Measurements from ENCODE around the gene KHDC1.
"Not testable (repeated sequence)": the region's sequence is repeated elsewhere in the genome, so short reads cannot be mapped to it uniquely, and the experiment has no call there.

Gene KHDC1

GRCh38 chr6:73282871-73283270 is 19.9 kb upstream of the KHDC1 start:
- Histone ChIP-seq H3K4me3 (ENCODE audit: low read depth, low read length) (no peak overlapping the region), H3K4me1 (ENCODE audit: control insufficient read depth, insufficient read depth, low read length) (no peaks in the 10 kb centered on the region), H3K36me3 (ENCODE audit: control insufficient read depth in 2 of 2, insufficient read depth in 1 of 2, low read length in 2 of 2) (peaks cover 7 to 12% of the 10 kb centered on the region in 2 experiments; a peak in 2 of 3 replicates), H3K9me3 (ENCODE audit: control insufficient read depth, insufficient read depth, low read depth, low read length) (no peaks in the 10 kb centered on the region), H3K27ac (ENCODE audit: extremely low read depth, low read depth, low read length) (no peak overlapping the region)
- TF ChIP-seq ZBTB17 (tag by site-specific recombination; IDR thresholded peaks at IDR 0.05) (0 out of 2 replicates have a peak, but pooled peaks have one; percentile 1), HIC1 (tag by site-specific recombination; IDR thresholded peaks at IDR 0.05) (no peak)
- POLR2A ChIA-PET, result no interaction called here
- CTCF ChIA-PET, result interaction anchor here (0.7 to 5.0 kb wide), 4 partner anchors 9 to 98 kb away, joined by 3 to 44 read pairs (median 3); no protein-coding TSS in a partner anchor

- POLR2A ChIA-PET; H3K27ac ChIP-seq (ENCODE audit: extremely low read depth, low read depth, low read length); CTCF ChIA-PET: not testable (repeated sequence)
Measured at GRCh38 chr6:73281684-73282083, 18.7 kb upstream of the KHDC1 start.

GRCh38 chr6:73269296-73269695 is 6.3 kb upstream of the KHDC1 start:
- POLR2A ChIA-PET; CTCF ChIA-PET; H3K4me1 ChIP-seq (ENCODE audit: control insufficient read depth, insufficient read depth, low read length); H3K9me3 ChIP-seq (ENCODE audit: control insufficient read depth, insufficient read depth, low read depth, low read length); H3K27ac ChIP-seq (ENCODE audit: extremely low read depth, low read depth, low read length); H3K4me3 ChIP-seq (ENCODE audit: low read depth, low read length): not testable (repeated sequence)
- H3K36me3 ChIP-seq (ENCODE audit: control insufficient read depth in 2 of 2, insufficient read depth in 1 of 2, low read length in 2 of 2), result peaks cover 27 to 56% of the 10 kb centered on the region in 2 experiments; a peak in 2 of 3 replicates
- TF ChIP-seq ZBTB8A (tag by site-specific recombination; IDR thresholded peaks at IDR 0.05), result 0 out of 2 replicates have a peak, but pooled peaks have one; percentile 32

More at GRCh38 chr6:73281684-73282083, 18.7 kb upstream of the KHDC1 start:
- H3K9me3 ChIP-seq (ENCODE audit: control insufficient read depth, insufficient read depth, low read depth, low read length); H3K4me1 ChIP-seq (ENCODE audit: control insufficient read depth, insufficient read depth, low read length); H3K4me3 ChIP-seq (ENCODE audit: low read depth, low read length): not testable (repeated sequence)
- H3K36me3 ChIP-seq (ENCODE audit: control insufficient read depth in 2 of 2, insufficient read depth in 1 of 2, low read length in 2 of 2), result peaks cover 4 to 12% of the 10 kb centered on the region in 2 experiments; a peak in 2 of 3 replicates

- H3K9me3 ChIP-seq (ENCODE audit: control insufficient read depth, insufficient read depth, low read depth, low read length); H3K4me1 ChIP-seq (ENCODE audit: control insufficient read depth, insufficient read depth, low read length); POLR2A ChIA-PET; H3K4me3 ChIP-seq (ENCODE audit: low read depth, low read length); H3K27ac ChIP-seq (ENCODE audit: extremely low read depth, low read depth, low read length): not testable (repeated sequence)
- CTCF ChIA-PET, result interaction anchor here (0.6 kb wide), 1 partner anchor 12 kb away, joined by 3 read pairs; no protein-coding TSS in a partner anchor
- H3K36me3 ChIP-seq (ENCODE audit: control insufficient read depth in 2 of 2, insufficient read depth in 1 of 2, low read length in 2 of 2), result peaks cover 26 to 56% of the 10 kb centered on the region in 2 experiments; a peak in 2 of 3 replicates
Measured at GRCh38 chr6:73268896-73269295, 5.9 kb upstream of the KHDC1 start.

GRCh38 chr6:73264446-73264845 is 1.4 kb upstream of the KHDC1 start:
- Histone ChIP-seq H3K4me1 (ENCODE audit: control insufficient read depth, insufficient read depth, low read length) (0 out of 2 replicates have a peak, but pooled peaks cover 3% of the 10 kb centered on the region), H3K27ac (ENCODE audit: extremely low read depth, low read depth, low read length) (no peak overlapping the region), H3K9me3 (ENCODE audit: control insufficient read depth, insufficient read depth, low read depth, low read length) (no peaks in the 10 kb centered on the region), H3K36me3 (ENCODE audit: control insufficient read depth in 2 of 2, insufficient read depth in 1 of 2, low read length in 2 of 2) (peaks cover 0 to 28% of the 10 kb centered on the region in 2 experiments; a peak in 2 of 3 replicates), H3K4me3 (ENCODE audit: low read depth, low read length) (no peak overlapping the region)
- POLR2A ChIA-PET, result no interaction called here
- CTCF ChIA-PET, result interaction anchor here (1.6 to 1.8 kb wide), 2 partner anchors 10 to 62 kb away, joined by 4 read pairs; no protein-coding TSS in a partner anchor
- no peak for TF ChIP-seq ZNF239 (tag by site-specific recombination; IDR thresholded peaks at IDR 0.05)
- TF ChIP-seq, protein P1, sequence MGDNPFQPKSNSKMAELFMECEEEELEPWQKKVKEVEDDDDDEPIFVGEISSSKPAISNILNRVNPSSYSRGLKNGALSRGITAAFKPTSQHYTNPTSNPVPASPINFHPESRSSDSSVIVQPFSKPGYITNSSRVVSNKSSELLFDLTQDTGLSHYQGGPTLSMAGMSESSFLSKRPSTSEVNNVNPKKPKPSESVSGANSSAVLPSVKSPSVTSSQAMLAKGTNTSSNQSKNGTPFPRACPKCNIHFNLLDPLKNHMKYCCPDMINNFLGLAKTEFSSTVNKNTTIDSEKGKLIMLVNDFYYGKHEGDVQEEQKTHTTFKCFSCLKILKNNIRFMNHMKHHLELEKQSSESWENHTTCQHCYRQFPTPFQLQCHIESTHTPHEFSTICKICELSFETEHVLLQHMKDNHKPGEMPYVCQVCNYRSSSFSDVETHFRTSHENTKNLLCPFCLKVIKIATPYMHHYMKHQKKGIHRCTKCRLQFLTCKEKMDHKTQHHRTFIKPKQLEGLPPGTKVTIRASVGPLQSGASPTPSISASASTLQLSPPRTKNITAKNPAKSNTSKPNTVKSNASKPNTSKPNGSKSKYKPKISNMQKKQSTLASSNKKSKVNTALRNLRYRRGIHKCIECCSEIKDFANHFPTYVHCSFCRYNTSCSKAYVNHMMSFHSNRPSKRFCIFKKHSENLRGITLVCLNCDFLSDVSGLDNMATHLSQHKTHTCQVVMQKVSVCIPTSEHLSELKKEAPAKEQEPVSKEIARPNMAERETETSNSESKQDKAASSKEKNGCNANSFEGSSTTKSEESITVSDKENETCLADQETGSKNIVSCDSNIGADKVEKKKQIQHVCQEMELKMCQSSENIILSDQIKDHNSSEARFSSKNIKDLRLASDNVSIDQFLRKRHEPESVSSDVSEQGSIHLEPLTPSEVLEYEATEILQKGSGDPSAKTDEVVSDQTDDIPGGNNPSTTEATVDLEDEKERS (tag by site-specific recombination; IDR thresholded peaks at IDR 0.05), result no peak
- no peak for TF ChIP-seq ZNF214 (tag by site-specific recombination; IDR thresholded peaks at IDR 0.05; ENCODE audit: borderline replicate concordance)
- no peak for TF ChIP-seq ZNF114 (tag by site-specific recombination; IDR thresholded peaks at IDR 0.05)
- no peak for TF ChIP-seq ZNF223 (tag by site-specific recombination; IDR thresholded peaks at IDR 0.05)
- no peak for TF ChIP-seq AEBP2 (tag by site-specific recombination; IDR thresholded peaks at IDR 0.05; ENCODE audit: borderline replicate concordance)
- no peak for TF ChIP-seq ZNF548 (tag by site-specific recombination; IDR thresholded peaks at IDR 0.05)
- no peak for TF ChIP-seq ZNF791 (tag by site-specific recombination; IDR thresholded peaks at IDR 0.05)

Data from HEK293 (cell line).